ENCODE results near the gene CCDC192.
"Not testable (repeated sequence)": the region's sequence is repeated elsewhere in the genome, so short reads cannot be mapped to it uniquely, and the experiment has no call there.

DNA sequence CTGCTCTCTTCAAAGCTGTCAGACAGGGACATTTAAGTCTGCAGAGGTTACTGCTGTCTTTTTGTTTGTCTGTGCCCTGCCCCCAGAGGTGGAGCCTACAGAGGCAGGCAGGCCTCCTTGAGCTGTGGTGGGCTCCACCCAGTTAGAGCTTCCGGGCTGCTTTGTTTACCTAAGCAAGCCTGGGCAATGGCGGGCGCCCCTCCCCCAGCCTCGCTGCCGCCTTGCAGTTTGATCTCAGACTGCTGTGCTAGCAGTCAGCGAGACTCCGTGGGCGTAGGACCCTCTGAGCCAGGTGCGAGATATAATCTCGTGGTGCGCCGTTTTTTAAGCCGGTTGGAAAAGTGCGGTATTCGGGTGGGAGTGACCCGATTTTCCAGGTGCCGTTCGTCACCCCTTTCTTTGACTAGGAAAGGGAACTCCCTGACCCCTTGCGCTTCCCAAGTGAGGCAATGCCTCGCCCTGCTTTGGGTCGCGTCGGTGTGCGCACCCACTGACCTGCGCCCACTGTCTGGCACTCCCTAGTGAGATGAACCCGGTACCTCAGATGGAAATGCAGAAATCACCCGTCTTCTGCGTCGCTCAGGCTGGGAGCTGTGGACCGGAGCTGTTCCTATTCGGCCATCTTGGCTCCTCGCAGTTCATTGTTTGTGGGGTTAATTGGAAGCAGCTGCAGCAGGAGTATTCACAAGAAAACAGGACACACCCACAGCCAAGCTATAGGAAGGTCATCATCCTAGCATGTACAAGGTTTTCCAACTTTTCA is 49.5 kb downstream of the CCDC192 start:
- TF ChIP-seq EP300 (conservative IDR thresholded peaks at IDR 0.05; ENCODE audit: poor library complexity, severe bottlenecking); CTCF (IDR thresholded peaks at IDR 0.05; ENCODE audit: poor library complexity, severe bottlenecking); EZH2 (IDR thresholded peaks at IDR 0.05; ENCODE audit: borderline replicate concordance, insufficient read depth, low read length, poor library complexity, severe bottlenecking); RAD21 (conservative IDR thresholded peaks at IDR 0.05): not testable (repeated sequence)

Measured in neural cell (in vitro differentiated cells).